HL-60 (cell line): Measurements from ENCODE around the gene ZNF610.
A peak's percentile ranks its signal among the peaks of the same experiment; 100 is the strongest.
"Not testable (repeated sequence)": the region's sequence is repeated elsewhere in the genome, so short reads cannot be mapped to it uniquely, and the experiment has no call there.

Experiments used
- DNase-seq, 2 experiments: peaks; one replicate each; pipeline ENCODE4 v3.0.0-alpha.2; 2010 to 2020; ENCODE audit warnings: low read depth in 1 of 2, low spot score in 1 of 2
- H3K27ac ChIP-seq: fragments of 250-450 bp; sonication (Bioruptor Pico); replicated peaks from 2 replicates; pipeline ENCODE4 v1.5.1; 2020; ENCODE audit warnings: mild to moderate bottlenecking, moderate library complexity
- H3K27me3 ChIP-seq: fragments of 250-450 bp; sonication (Bioruptor Pico); 2 replicates; pipeline ENCODE4 v1.5.1; 2021; ENCODE audit warnings: mild to moderate bottlenecking, moderate library complexity; ENCODE audit not compliant: insufficient read depth, poor library complexity, severe bottlenecking
- H3K4me3 ChIP-seq: replicated peaks from 2 replicates; pipeline ENCODE4 v1.5.1; 2011; ENCODE audit warnings: mild to moderate bottlenecking, control low read depth, low read length; ENCODE audit not compliant: insufficient read depth
- GABPA ChIP-seq: IDR thresholded peaks from 2 replicates; pipeline ENCODE4 v1.6.1; 2012; ENCODE audit warnings: low read depth
- POLR2AphosphoS5 ChIP-seq: IDR thresholded peaks from 2 replicates; pipeline ENCODE4 v1.6.1; 2012; ENCODE audit warnings: low read depth
- REST ChIP-seq: IDR thresholded peaks from 2 replicates; pipeline ENCODE4 v1.6.1; 2012; ENCODE audit warnings: low read depth; ENCODE audit not compliant: insufficient replicate concordance
- SPI1 ChIP-seq: IDR thresholded peaks from 2 replicates; pipeline ENCODE4 v1.6.1; 2012; ENCODE audit warnings: low read depth, mild to moderate bottlenecking, borderline replicate concordance
- TF ChIP-seq, protein P1 (sequence below): IDR thresholded peaks from one replicate; pipeline ENCODE4 v1.5.1; 2011; ENCODE audit warnings: low read length, control low read depth, inconsistent platforms; ENCODE audit not compliant: insufficient read depth

ZNF610 gene

GRCh38 chr19:52336791-52337381 lies 843 bp downstream of the ZNF610 start:
- H3K27me3 ChIP-seq, result no peaks in the 10 kb centered on the region
- H3K4me3 ChIP-seq, result peak overlapping the region; percentile 51
- peak in 1 of 2 experiments; percentile 26 for DNase-seq
- peak overlapping the region; percentile 96 for H3K27ac ChIP-seq
- TF ChIP-seq REST (no peak), GABPA (no peak), SPI1 (no peak), POLR2AphosphoS5 (no peak)
- TF ChIP-seq, protein P1, sequence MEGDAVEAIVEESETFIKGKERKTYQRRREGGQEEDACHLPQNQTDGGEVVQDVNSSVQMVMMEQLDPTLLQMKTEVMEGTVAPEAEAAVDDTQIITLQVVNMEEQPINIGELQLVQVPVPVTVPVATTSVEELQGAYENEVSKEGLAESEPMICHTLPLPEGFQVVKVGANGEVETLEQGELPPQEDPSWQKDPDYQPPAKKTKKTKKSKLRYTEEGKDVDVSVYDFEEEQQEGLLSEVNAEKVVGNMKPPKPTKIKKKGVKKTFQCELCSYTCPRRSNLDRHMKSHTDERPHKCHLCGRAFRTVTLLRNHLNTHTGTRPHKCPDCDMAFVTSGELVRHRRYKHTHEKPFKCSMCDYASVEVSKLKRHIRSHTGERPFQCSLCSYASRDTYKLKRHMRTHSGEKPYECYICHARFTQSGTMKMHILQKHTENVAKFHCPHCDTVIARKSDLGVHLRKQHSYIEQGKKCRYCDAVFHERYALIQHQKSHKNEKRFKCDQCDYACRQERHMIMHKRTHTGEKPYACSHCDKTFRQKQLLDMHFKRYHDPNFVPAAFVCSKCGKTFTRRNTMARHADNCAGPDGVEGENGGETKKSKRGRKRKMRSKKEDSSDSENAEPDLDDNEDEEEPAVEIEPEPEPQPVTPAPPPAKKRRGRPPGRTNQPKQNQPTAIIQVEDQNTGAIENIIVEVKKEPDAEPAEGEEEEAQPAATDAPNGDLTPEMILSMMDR, result no peak

- H3K27ac ChIP-seq, H3K4me3 ChIP-seq, H3K27me3 ChIP-seq, DNase-seq: not testable (repeated sequence)
Observed at GRCh38 chr19:52339022-52339421, 3.0 kb downstream of the ZNF610 start.

GRCh38 chr19:52343548-52343947 lies 7.5 kb downstream of the ZNF610 start:
- H3K27ac ChIP-seq, result no peak overlapping the region
- no peak for TF ChIP-seq SPI1
- no peak for TF ChIP-seq REST
- TF ChIP-seq, protein P1, result no peak
- TF ChIP-seq GABPA, result no peak
- no peak for TF ChIP-seq POLR2AphosphoS5
- peak in 1 of 2 experiments; percentile 8 for DNase-seq

DNA sequence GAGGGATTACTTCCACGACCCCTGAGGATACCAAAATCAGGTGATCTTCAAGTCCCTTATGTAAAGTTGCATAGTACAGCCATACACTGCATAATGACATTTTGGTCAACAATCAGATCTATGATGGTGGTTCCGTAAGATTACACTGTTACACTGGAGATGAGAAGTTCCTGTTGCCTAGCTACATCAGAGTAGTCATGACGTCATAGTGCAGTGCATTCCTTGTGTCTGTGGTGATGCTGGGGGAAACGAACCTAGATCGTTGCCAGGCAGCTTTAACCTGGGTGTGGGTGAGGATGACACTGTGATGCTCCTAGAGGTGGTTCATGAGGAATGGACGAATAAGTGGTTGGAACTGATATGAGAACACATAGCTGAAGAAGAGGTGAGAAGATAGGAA lies 9.1 kb downstream of the ZNF610 start:
- TF ChIP-seq GABPA (no peak), SPI1 (no peak), POLR2AphosphoS5 (no peak), REST (no peak)
- TF ChIP-seq, protein P1, result no peak
- no peak for DNase-seq
- H3K4me3 ChIP-seq, result no peak overlapping the region
- no peak overlapping the region for H3K27ac ChIP-seq
- no peaks in the 10 kb centered on the region for H3K27me3 ChIP-seq

More at GRCh38 chr19:52343548-52343947, 7.5 kb downstream of the ZNF610 start:
- Histone ChIP-seq H3K27me3 (no peaks in the 10 kb centered on the region), H3K4me3 (no peak overlapping the region)
